K562 (cell line): Measurements from ENCODE around the gene MYO18B.

Source experiments
- CTCF ChIP-seq, 3 experiments: IDR thresholded peaks in 2 of 3; conservative IDR thresholded peaks in 1 of 3; 2 replicates each; pipeline ENCODE4 v1.5.1; 2011 to 2012; ENCODE audit warnings: low read length in 3 of 3, mild to moderate bottlenecking in 3 of 3, control low read depth in 2 of 3, improper control_type of control experiment in 1 of 3, inconsistent platforms in 1 of 3, low read depth in 1 of 3, mixed read lengths in 1 of 3, moderate library complexity in 1 of 3; ENCODE audit not compliant: insufficient read depth in 2 of 3
- GMEB1 ChIP-seq: fragments of 250-450 bp; sonication (Bioruptor Pico); IDR thresholded peaks from 2 replicates; pipeline ENCODE4 v1.4.0; 2020; ENCODE audit warnings: mild to moderate bottlenecking
- MITF ChIP-seq: IDR thresholded peaks from 2 replicates; pipeline ENCODE4 v1.6.1; 2014; ENCODE audit warnings: antibody characterized with exemption
- MXI1 ChIP-seq: IDR thresholded peaks from 2 replicates; pipeline ENCODE4 v1.6.1; 2011; ENCODE audit warnings: low read depth, mild to moderate bottlenecking, improper control_type of control experiment, low read length
- NFATC3 ChIP-seq: fragments of 450-650 bp; IDR thresholded peaks from 2 replicates; pipeline ENCODE4 v1.6.1; 2017; ENCODE audit warnings: mild to moderate bottlenecking
- NFXL1 ChIP-seq: fragments of 450-650 bp; formaldehyde crosslinking; IDR thresholded peaks from 2 replicates; pipeline ENCODE4 v1.4.0; 2021; ENCODE audit warnings: mild to moderate bottlenecking
- NUFIP1 ChIP-seq: fragments of 450-650 bp; IDR thresholded peaks from 2 replicates; pipeline ENCODE4 v1.6.1; 2018; ENCODE audit not compliant: partially characterized antibody
- POLR2A ChIP-seq: fragments of 450-650 bp; conservative IDR thresholded peaks from 2 replicates; pipeline ENCODE4 v1.6.1; 2016
- POLR2G ChIP-seq: fragments of 200-400 bp; formaldehyde crosslinking; IDR thresholded peaks from 2 replicates; pipeline ENCODE4 v1.6.1; 2017; ENCODE audit warnings: low read depth, mild to moderate bottlenecking, antibody characterized with exemption, low read length, moderate library complexity
- RAD21 ChIP-seq, 2 experiments: fragments of 250-450 bp in 1 of 2; fragments of 450-650 bp in 1 of 2; sonication (Bioruptor Pico) in 1 of 2; formaldehyde crosslinking in 1 of 2; IDR thresholded peaks in 1 of 2; conservative IDR thresholded peaks in 1 of 2; 2 replicates each; pipeline versions ENCODE4 v1.4.0 to v1.8.0; 2020 to 2022; ENCODE audit warnings: mild to moderate bottlenecking in 2 of 2, moderate library complexity in 1 of 2
- SETDB1 ChIP-seq: IDR thresholded peaks from one replicate; pipeline ENCODE4 v1.6.1; 2012; ENCODE audit warnings: low read length, control low read depth, inconsistent platforms
- ZNF217 ChIP-seq: sonication (generic); formaldehyde crosslinking; IDR thresholded peaks from 2 replicates; pipeline ENCODE4 v1.8.0; 2022; ENCODE audit warnings: mild to moderate bottlenecking, missing genetic modification reagents
- ZNF274 ChIP-seq: IDR thresholded peaks from 2 replicates; pipeline ENCODE4 v1.6.1; 2011; ENCODE audit warnings: low read depth, mild to moderate bottlenecking, low read length, moderate library complexity, borderline replicate concordance
- ZNF512 ChIP-seq: IDR thresholded peaks from 2 replicates; pipeline ENCODE4 v1.6.1; 2016; ENCODE audit warnings: missing genetic modification characterization, missing compliant biosample characterization

- TF ChIP-seq NUFIP1 (no peak), POLR2A (no peak), RAD21 (CRISPR knock-in tag; conservative IDR thresholded peaks at IDR 0.05 in 1 of 2, IDR thresholded peaks at IDR 0.05 in 1 of 2) (no peak), ZNF512 (tag) (no peak), SETDB1 (no peak), MXI1 (no peak), NFATC3 (no peak), GMEB1 (CRISPR knock-in tag) (no peak), NFXL1 (CRISPR knock-in tag) (no peak), MITF (no peak), CTCF (IDR thresholded peaks at IDR 0.05 in 2 of 3, conservative IDR thresholded peaks at IDR 0.05 in 1 of 3; ENCODE audit: insufficient read depth in 2 of 3, low read depth in 1 of 3, low read length in 3 of 3) (no peak), ZNF274 (no peak), ZNF217 (no peak), POLR2G (no peak)
Observed at GRCh38 chr22:25748140-25748539, 6.2 kb downstream of the MYO18B start.
